IMR-90 (cell line): ENCODE measurements around the gene PDGFA. TPM values are rescaled to one million over a fixed set of nuclear protein-coding genes. Genes with fewer than 3 reads are reported as not detected.

ENCODE experiments used
- ATAC-seq: fragments of 200-7000 bp; cut with Tn5 transposase; 2 replicates; pipeline ENCODE4 v1.9.1; 2020; ENCODE audit warnings: low read depth, mild to moderate bottlenecking, moderate library complexity
- Bru-seq: library from RNA; stranded (reverse); fragments of 400-500 nt; gene quantifications from one replicate; lab custom pipeline; 2021; lab: Mats Ljungman, UMichigan
- BruChase-seq, 2 experiments: library from RNA; stranded (reverse); fragments of 400-500 nt; gene quantifications; one replicate each; lab custom pipeline; 2021; lab: Mats Ljungman, UMichigan
- BruUV-seq: library from RNA; stranded (reverse); fragments of 400-500 nt; replicated peaks from 2 replicates; lab custom pipeline; 2021; lab: Mats Ljungman, UMichigan
- CTCF ChIA-PET: fragments of 300-600 bp; formaldehyde crosslinking; extraction: SDS; loops from one replicate; lab custom pipeline; 2021; ENCODE audit warnings: antibody characterized with exemption; lab: Yijun Ruan, JAX
- POLR2A ChIA-PET: fragments of 300-600 bp; sonication (Branson Sonifier 250); formaldehyde crosslinking; loops from one replicate; lab custom pipeline; 2022; ENCODE audit warnings: antibody characterized with exemption; ENCODE audit not compliant: unreplicated experiment; lab: Charles Lee
- DNase-seq: peaks from one replicate; pipeline ENCODE4 v3.0.0; 2013
- H2AFZ ChIP-seq: replicated peaks from 2 replicates; pipeline ENCODE3; 2013; ENCODE audit warnings: low read length, mild to moderate bottlenecking; ENCODE audit not compliant: poor library complexity
- H2AK5ac ChIP-seq: 2 replicates; pipeline ENCODE4 v1.6.1; 2013; ENCODE audit warnings: low read depth, low read length, inconsistent platforms
- H2AK9ac ChIP-seq: replicated peaks from 2 replicates; pipeline ENCODE3; 2013; ENCODE audit warnings: mild to moderate bottlenecking, low read depth, low read length, moderate library complexity; ENCODE audit not compliant: poor library complexity
- H2BK120ac ChIP-seq: 2 replicates; pipeline ENCODE4 v1.6.1; 2013; ENCODE audit warnings: low read depth, low read length, inconsistent platforms
- H2BK15ac ChIP-seq: 3 replicates; pipeline ENCODE4 v1.6.1; 2013; ENCODE audit warnings: low read depth, low read length, inconsistent platforms
- H2BK20ac ChIP-seq: 2 replicates; pipeline ENCODE4 v1.6.1; 2013; ENCODE audit warnings: low read depth, mild to moderate bottlenecking, inconsistent platforms, low read length, moderate library complexity
- H2BK5ac ChIP-seq: 2 replicates; pipeline ENCODE4 v1.6.1; 2013; ENCODE audit warnings: mild to moderate bottlenecking, low read depth, low read length, inconsistent platforms; ENCODE audit not compliant: poor library complexity, severe bottlenecking
- H3K14ac ChIP-seq: replicated peaks from 2 replicates; pipeline ENCODE4 v1.6.1; 2013; ENCODE audit warnings: low read depth, low read length, inconsistent platforms
- H3K18ac ChIP-seq: 2 replicates; pipeline ENCODE4 v1.6.1; 2013; ENCODE audit warnings: low read depth, low read length, control low read depth
- H3K23ac ChIP-seq: 2 replicates; pipeline ENCODE4 v1.6.1; 2013; ENCODE audit warnings: low read depth, low read length, inconsistent platforms
- H3K27ac ChIP-seq: 2 replicates; pipeline ENCODE4 v1.5.1; 2013; ENCODE audit warnings: mild to moderate bottlenecking, control low read depth, low read length; ENCODE audit not compliant: insufficient read depth
- H3K27me3 ChIP-seq: 2 replicates; pipeline ENCODE4 v1.6.1; 2013; ENCODE audit warnings: low read length; ENCODE audit not compliant: control insufficient read depth, insufficient read depth
- H3K36me3 ChIP-seq: 2 replicates; pipeline ENCODE4 v1.6.1; 2013; ENCODE audit warnings: low read length, mixed read lengths; ENCODE audit not compliant: control insufficient read depth, insufficient read depth
- H3K4ac ChIP-seq: 2 replicates; pipeline ENCODE4 v1.6.1; 2013; ENCODE audit warnings: low read depth, low read length, inconsistent platforms
- H3K4me1 ChIP-seq: 2 replicates; pipeline ENCODE4 v1.6.1; 2013; ENCODE audit warnings: low read length, mixed read lengths; ENCODE audit not compliant: control insufficient read depth, insufficient read depth
- H3K4me2 ChIP-seq: 2 replicates; pipeline ENCODE4 v1.6.1; 2013; ENCODE audit warnings: low read depth, mild to moderate bottlenecking, control low read depth, low read length, moderate library complexity
- H3K4me3 ChIP-seq: 2 replicates; pipeline ENCODE4 v1.5.1; 2013; ENCODE audit warnings: low read depth, mild to moderate bottlenecking, control low read depth, low read length, moderate library complexity; ENCODE audit not compliant: insufficient read depth
- H3K56ac ChIP-seq: 2 replicates; pipeline ENCODE4 v1.6.1; 2013; ENCODE audit warnings: low read length, inconsistent platforms; ENCODE audit not compliant: insufficient read depth; ENCODE audit errors: extremely low read depth
- H3K79me1 ChIP-seq, 2 experiments: 2 replicates each; pipeline ENCODE4 v1.6.1; 2013; ENCODE audit warnings: low read length in 2 of 2, inconsistent platforms in 1 of 2, low read depth in 1 of 2
- H3K9ac ChIP-seq: 2 replicates; pipeline ENCODE4 v1.6.1; 2013; ENCODE audit warnings: low read depth, low read length, control low read depth
- H3K9me1 ChIP-seq: 2 replicates; pipeline ENCODE4 v1.6.1; 2013; ENCODE audit warnings: low read length, inconsistent platforms; ENCODE audit not compliant: insufficient read depth
- H3K9me3 ChIP-seq: 2 replicates; pipeline ENCODE4 v1.6.1; 2013; ENCODE audit warnings: low read length; ENCODE audit not compliant: control insufficient read depth, insufficient read depth
- H4K20me1 ChIP-seq: 2 replicates; pipeline ENCODE4 v1.6.1; 2013; ENCODE audit warnings: low read length, inconsistent platforms; ENCODE audit not compliant: insufficient read depth
- H4K5ac ChIP-seq: 2 replicates; pipeline ENCODE4 v1.6.1; 2013; ENCODE audit warnings: mild to moderate bottlenecking, low read depth, low read length, control low read depth
- H4K8ac ChIP-seq, 2 experiments: 2 replicates each; pipeline ENCODE4 v1.6.1; 2013; ENCODE audit warnings: low read depth in 2 of 2, low read length in 2 of 2, control low read depth in 1 of 2, inconsistent platforms in 1 of 2
- H4K91ac ChIP-seq: 2 replicates; pipeline ENCODE4 v1.6.1; 2013; ENCODE audit warnings: low read depth, low read length, inconsistent platforms; ENCODE audit not compliant: insufficient read depth
- CHD1 ChIP-seq: IDR thresholded peaks from 2 replicates; pipeline ENCODE4 v1.6.1; 2012; ENCODE audit warnings: low read depth, low read length, improper control_type of control experiment
- FOS ChIP-seq: fragments of 150-350 bp; IDR thresholded peaks from 2 replicates; pipeline ENCODE4 v1.6.1; 2016; ENCODE audit warnings: low read depth, low read length
- MAFK ChIP-seq: IDR thresholded peaks from 2 replicates; pipeline ENCODE4 v1.6.1; 2012; ENCODE audit warnings: low read depth, low read length, improper control_type of control experiment
- MAZ ChIP-seq: IDR thresholded peaks from 2 replicates; pipeline ENCODE4 v1.6.1; 2012; ENCODE audit warnings: low read depth, mild to moderate bottlenecking, low read length, improper control_type of control experiment, moderate library complexity, borderline replicate concordance
- MXI1 ChIP-seq: IDR thresholded peaks from 2 replicates; pipeline ENCODE4 v1.6.1; 2012; ENCODE audit warnings: low read depth, mild to moderate bottlenecking, low read length, moderate library complexity, borderline replicate concordance
- NFE2L2 ChIP-seq: fragments of 150-350 bp; IDR thresholded peaks from 2 replicates; pipeline ENCODE4 v1.6.1; 2016; ENCODE audit warnings: low read depth, mild to moderate bottlenecking, low read length
- POLR2A ChIP-seq: IDR thresholded peaks from 2 replicates; pipeline ENCODE4 v1.6.1; 2012; ENCODE audit warnings: mild to moderate bottlenecking, low read depth, low read length
- RAD21 ChIP-seq: IDR thresholded peaks from 2 replicates; pipeline ENCODE4 v1.6.1; 2012; ENCODE audit warnings: low read length, improper control_type of control experiment
- RCOR1 ChIP-seq: IDR thresholded peaks from 2 replicates; pipeline ENCODE4 v1.6.1; 2012; ENCODE audit warnings: mild to moderate bottlenecking, low read length, improper control_type of control experiment; ENCODE audit not compliant: insufficient replicate concordance
- RFX5 ChIP-seq: IDR thresholded peaks from 2 replicates; pipeline ENCODE4 v1.8.0; 2012; ENCODE audit warnings: low read depth, mild to moderate bottlenecking, low read length, moderate library complexity
- WGBS, 2 experiments: methylation state at CpG; one replicate each; pipeline versions ENCODE4 v1.1.5 to v1.1.7; 2013; ENCODE audit warnings: missing lambda C conversion rate in 2 of 2; ENCODE audit not compliant: insufficient read length in 1 of 2; ENCODE audit errors: extremely low coverage in 2 of 2; 5-methylcytosine and 5-hydroxymethylcytosine counted together
- dilution Hi-C: fragments of 300-500 bp; cut with HindIII; formaldehyde crosslinking; loops from one replicate; pipeline ENCODE4 v1.14.3; 2018; ENCODE audit warnings: low sequenced_read_pairs; ENCODE audit not compliant: unreplicated experiment
- in situ Hi-C: fragments of 300-500 bp; cut with MboI; formaldehyde crosslinking; loops from 3 replicates; pipeline ENCODE4 v1.14.3; 2019; ENCODE audit warnings: low sequenced_read_pairs, inconsistent platforms, mixed read lengths
- intact Hi-C: fragments of 100-400 bp; cut with micrococcal nuclease; formaldehyde crosslinking; loops from 2 replicates; pipeline ENCODE4 v1.10.0; 2022
- long read RNA-seq: library from polyadenylated mRNA; unstranded; transcript quantifications from one replicate; pipeline ENCODE4 v2.0.0, GENCODE V29; 2021; ENCODE audit not compliant: unreplicated experiment
- polyA plus RNA-seq, 3 experiments: library from polyadenylated mRNA; depleted of rRNA; stranded (reverse); fragments of >200 nt; gene quantifications; 2 replicates each; pipeline ENCODE4 v1.2.3, GENCODE V29; 2012; ENCODE audit warnings: low replicate concordance in 1 of 3
- total RNA-seq: library from RNA; depleted of rRNA; stranded (reverse); fragments of >200 nt; gene quantifications from 2 replicates; pipeline ENCODE4 v1.2.3, GENCODE V29; 2012; rRNA removed
- TF ChIP-seq, protein P1 (sequence below): fragments of 150-350 bp; IDR thresholded peaks from 2 replicates; pipeline ENCODE4 v1.6.1; 2016; ENCODE audit warnings: low read depth, mild to moderate bottlenecking, low read length, moderate library complexity, borderline replicate concordance
- TF ChIP-seq, protein P2 (sequence below): conservative IDR thresholded peaks from 2 replicates; pipeline ENCODE4 v1.5.1; 2012; ENCODE audit warnings: mild to moderate bottlenecking, low read depth, low read length, improper control_type of control experiment

The PDGFA gene
- total RNA-seq, result 3.8 and 4.7 TPM in 2 replicates
- 3.3 and 4.7 TPM in 2 replicates for polyA plus RNA-seq (2012; rRNA removed)
- polyA plus RNA-seq (2012; cell fraction: cytosol; rRNA removed), result 2.9 and 3.2 TPM in 2 replicates
- 9.1 and 10.4 TPM in 2 replicates for polyA plus RNA-seq (2012; cell fraction: nucleus; rRNA removed; ENCODE audit: low replicate concordance)
- percentile 35 among the genes with signal in this experiment for Bru-seq, nascent RNA
- percentile 26 among the genes with signal in this experiment for BruChase-seq, experiment 1, labeled RNA remaining after a 6-hour chase
- BruChase-seq, experiment 2, labeled RNA remaining after a 2-hour chase, result percentile 40 among the genes with signal in this experiment
- long read RNA-seq, partial matches to known transcripts, result 0 of 2 reads
- long read RNA-seq, other reads (novel, unspliced or antisense), result 0 of 2 reads

DNA sequence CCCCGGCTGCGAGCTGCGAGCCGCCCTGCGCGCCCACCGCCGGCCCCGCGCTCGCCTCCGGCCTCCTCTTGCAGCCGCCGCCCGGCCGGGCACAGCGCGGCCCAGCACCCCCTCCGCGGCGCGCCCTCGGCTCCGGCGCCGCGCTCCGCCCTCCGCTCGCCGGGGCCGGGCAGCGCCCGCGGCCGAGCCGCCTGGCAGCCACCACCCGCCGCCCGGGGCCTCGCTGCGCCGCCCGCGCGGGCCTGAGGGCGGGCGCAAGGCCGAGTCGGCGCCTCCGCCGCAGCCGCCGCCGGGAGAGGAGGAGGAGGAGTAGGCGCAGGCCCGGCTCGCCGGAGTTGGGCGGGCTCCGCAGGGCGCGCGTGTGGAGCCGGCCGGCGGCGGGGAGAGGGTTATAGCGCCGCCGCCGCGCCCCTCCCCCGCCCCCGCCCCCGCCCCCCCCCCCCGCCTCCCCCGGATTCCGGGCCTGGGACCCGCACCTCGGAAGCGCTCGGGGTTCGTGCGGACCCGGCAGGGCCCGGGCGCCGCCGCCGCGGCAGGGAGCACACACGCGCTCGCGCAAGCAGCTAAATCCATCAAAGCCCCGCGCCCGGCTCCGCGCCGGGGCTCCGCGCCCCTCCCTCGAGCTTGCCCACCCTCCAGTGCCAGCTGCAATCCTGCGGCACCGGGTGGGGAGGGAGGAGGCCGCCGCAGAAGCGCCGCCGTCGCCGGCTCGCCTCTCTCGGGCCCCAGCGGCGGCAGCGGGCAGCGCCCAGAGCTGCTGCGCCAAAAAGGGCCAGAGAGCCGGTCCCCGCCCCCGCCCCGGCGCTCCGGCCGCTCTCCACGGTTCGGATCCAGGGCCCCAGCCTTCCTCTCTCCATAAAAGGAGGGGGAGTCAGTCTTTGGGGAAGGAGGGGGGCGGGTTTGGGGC, at the start of gene PDGFA:
Gene PDGFA, minus strand, starts transcription at position 363 of the 907 bp plus-strand sequence. CDS start 845 bp downstream, outside the sequence.
- Histone ChIP-seq H2AK9ac (peak within 1 kb of the TSS; percentile 92), H3K27me3 (peaks cover 36% of the 10 kb centered on the region), H3K36me3 (no peaks in the 10 kb centered on the region), H3K14ac (peak within 1 kb of the TSS; percentile 63; the same call in 1 of the 2 replicates), H2BK120ac (no peak within 1 kb of the TSS), H3K4me3 (peak within 1 kb of the TSS; percentile 77), H3K4me2 (peak within 1 kb of the TSS; percentile 61), H2AK5ac (peak within 1 kb of the TSS; percentile 24; the same call in 1 of the 2 replicates), H2AFZ (peak within 1 kb of the TSS; percentile 91), H3K9me3 (no peaks in the 10 kb centered on the region), H4K5ac (no peak within 1 kb of the TSS), H3K56ac (no peak within 1 kb of the TSS), H4K8ac (no peak within 1 kb of the TSS), H3K9ac (peak within 1 kb of the TSS; percentile 42; the same call in 1 of the 2 replicates), H2BK5ac (peak within 1 kb of the TSS; percentile 11), H2BK20ac (no peak within 1 kb of the TSS), H4K20me1 (no peaks in the 10 kb centered on the region; the same call in 1 of the 2 replicates), H3K9me1 (no peaks in the 10 kb centered on the region), H3K4ac (no peak within 1 kb of the TSS; the same call in 1 of the 2 replicates), H3K23ac (no peak within 1 kb of the TSS), H2BK15ac (no peak within 1 kb of the TSS), H3K18ac (no peak within 1 kb of the TSS), H3K79me1 (peaks cover 0 to 12% of the 10 kb centered on the region in 2 experiments; a peak in 1 of 4 replicates), H3K27ac (no peak within 1 kb of the TSS; the same call in 1 of the 2 replicates), H4K91ac (no peak within 1 kb of the TSS), H3K4me1 (peaks cover 5% of the 10 kb centered on the region; the same call in 1 of the 2 replicates)
- DNase-seq (peak; percentile 39), ATAC-seq (peak; percentile 50)
- no TSS peak for BruUV-seq
- intact Hi-C loops (loop anchor here (1.0 to 10.0 kb wide), 3 partner anchors 208 to 355 kb away; partner anchors contain the start of genes DNAAF5, GET4 and PRKAR1B), in situ Hi-C loops (no loop called here), dilution Hi-C loops (no loop called here)
- 0% methylated on average over 8 of the region's 132 CpGs; no CpG with 5 or more reads in 1 of the 2 experiments for WGBS, 2 experiments
- POLR2A ChIA-PET, result no interaction called here
- CTCF ChIA-PET, result interaction anchor here (1.0 to 1.1 kb wide), 3 partner anchors 23 to 203 kb away, joined by 3 read pairs; no protein-coding TSS in a partner anchor
- TF ChIP-seq POLR2A, result 0 out of 2 replicates have a peak, but pooled peaks have one; percentile 12
- 0 out of 2 replicates have a peak, but pooled peaks have one; percentile 17 for TF ChIP-seq MAZ
- TF ChIP-seq NFE2L2, result no peak
- TF ChIP-seq, protein P1, sequence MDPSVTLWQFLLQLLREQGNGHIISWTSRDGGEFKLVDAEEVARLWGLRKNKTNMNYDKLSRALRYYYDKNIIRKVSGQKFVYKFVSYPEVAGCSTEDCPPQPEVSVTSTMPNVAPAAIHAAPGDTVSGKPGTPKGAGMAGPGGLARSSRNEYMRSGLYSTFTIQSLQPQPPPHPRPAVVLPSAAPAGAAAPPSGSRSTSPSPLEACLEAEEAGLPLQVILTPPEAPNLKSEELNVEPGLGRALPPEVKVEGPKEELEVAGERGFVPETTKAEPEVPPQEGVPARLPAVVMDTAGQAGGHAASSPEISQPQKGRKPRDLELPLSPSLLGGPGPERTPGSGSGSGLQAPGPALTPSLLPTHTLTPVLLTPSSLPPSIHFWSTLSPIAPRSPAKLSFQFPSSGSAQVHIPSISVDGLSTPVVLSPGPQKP, result no peak
- TF ChIP-seq RFX5, result no peak
- TF ChIP-seq MXI1, result no peak
- no peak for TF ChIP-seq MAFK
- TF ChIP-seq FOS, result no peak
- no peak for TF ChIP-seq CHD1
- TF ChIP-seq, protein P2, sequence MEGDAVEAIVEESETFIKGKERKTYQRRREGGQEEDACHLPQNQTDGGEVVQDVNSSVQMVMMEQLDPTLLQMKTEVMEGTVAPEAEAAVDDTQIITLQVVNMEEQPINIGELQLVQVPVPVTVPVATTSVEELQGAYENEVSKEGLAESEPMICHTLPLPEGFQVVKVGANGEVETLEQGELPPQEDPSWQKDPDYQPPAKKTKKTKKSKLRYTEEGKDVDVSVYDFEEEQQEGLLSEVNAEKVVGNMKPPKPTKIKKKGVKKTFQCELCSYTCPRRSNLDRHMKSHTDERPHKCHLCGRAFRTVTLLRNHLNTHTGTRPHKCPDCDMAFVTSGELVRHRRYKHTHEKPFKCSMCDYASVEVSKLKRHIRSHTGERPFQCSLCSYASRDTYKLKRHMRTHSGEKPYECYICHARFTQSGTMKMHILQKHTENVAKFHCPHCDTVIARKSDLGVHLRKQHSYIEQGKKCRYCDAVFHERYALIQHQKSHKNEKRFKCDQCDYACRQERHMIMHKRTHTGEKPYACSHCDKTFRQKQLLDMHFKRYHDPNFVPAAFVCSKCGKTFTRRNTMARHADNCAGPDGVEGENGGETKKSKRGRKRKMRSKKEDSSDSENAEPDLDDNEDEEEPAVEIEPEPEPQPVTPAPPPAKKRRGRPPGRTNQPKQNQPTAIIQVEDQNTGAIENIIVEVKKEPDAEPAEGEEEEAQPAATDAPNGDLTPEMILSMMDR, result peak; percentile 23; the same call in 1 of the 2 replicates
- TF ChIP-seq RCOR1, result no peak
- 0 out of 2 replicates have a peak, but pooled peaks have one; percentile 11 for TF ChIP-seq RAD21
